Neural cell (in vitro differentiated cells): ENCODE results near the gene ARHGAP25. TPM values are rescaled to one million over a fixed set of nuclear protein-coding genes. Genes with fewer than 3 reads are reported as not detected.

Experiments
- H2AFZ ChIP-seq: fragments of 200-600, 300-800 bp; sonication (generic), shearing (Covaris generic); 2 replicates; pipeline ENCODE4 v1.6.0; 2014; ENCODE audit warnings: low read depth, mild to moderate bottlenecking, antibody characterized with exemption, low read length, moderate library complexity
- H3F3A ChIP-seq: fragments of 200-600 bp; shearing (Covaris generic); 2 replicates; pipeline ENCODE4 v1.6.1; 2016; ENCODE audit warnings: mild to moderate bottlenecking, moderate library complexity, mixed read lengths, antibody characterized with exemption, low read length; ENCODE audit not compliant: insufficient read depth, poor library complexity, severe bottlenecking
- H3K27ac ChIP-seq: fragments of 200-600, 300-800 bp; sonication (generic), shearing (Covaris generic); 2 replicates; pipeline ENCODE4 v1.5.1; 2014; ENCODE audit warnings: mild to moderate bottlenecking, low read length, moderate library complexity
- H3K27me3 ChIP-seq: fragments of 300-800, 200-600 bp; sonication (generic), shearing (Covaris generic); 2 replicates; pipeline ENCODE4 v1.6.0; 2014; ENCODE audit warnings: mild to moderate bottlenecking, low read depth, low read length, moderate library complexity; ENCODE audit not compliant: insufficient read depth
- H3K36me3 ChIP-seq: fragments of 300-800, 200-600 bp; sonication (generic), shearing (Covaris generic); 2 replicates; pipeline ENCODE4 v1.5.1; 2014; ENCODE audit warnings: mild to moderate bottlenecking, antibody characterized with exemption, low read length, moderate library complexity; ENCODE audit not compliant: insufficient read depth
- H3K4me2 ChIP-seq: fragments of 300-800, 200-600 bp; sonication (generic), shearing (Covaris generic); 2 replicates; pipeline ENCODE4 v1.6.0; 2014; ENCODE audit warnings: mild to moderate bottlenecking, low read length
- H3K4me3 ChIP-seq: fragments of 300-800, 200-600 bp; sonication (generic), shearing (Covaris generic); 2 replicates; pipeline ENCODE4 v1.5.1; 2014; ENCODE audit warnings: mild to moderate bottlenecking, low read length, moderate library complexity
- H3K79me2 ChIP-seq: fragments of 200-600 bp; shearing (Covaris generic); replicated peaks from 2 replicates; pipeline ENCODE4 v1.6.0; 2014; ENCODE audit warnings: mild to moderate bottlenecking, low read length, moderate library complexity; ENCODE audit not compliant: insufficient read depth
- H3K9ac ChIP-seq: fragments of 300-800, 200-600 bp; sonication (generic), shearing (Covaris generic); 2 replicates; pipeline ENCODE4 v1.6.1; 2016; ENCODE audit warnings: mild to moderate bottlenecking, low read length, mixed read lengths
- H3K9me2 ChIP-seq: fragments of 200-600 bp; shearing (Covaris generic); 2 replicates; pipeline ENCODE4 v1.6.1; 2016; ENCODE audit warnings: mild to moderate bottlenecking, low read length, mixed read lengths; ENCODE audit not compliant: insufficient read depth
- H3K9me3 ChIP-seq: fragments of 200-600, 300-800 bp; sonication (generic), shearing (Covaris generic); 2 replicates; pipeline ENCODE4 v1.6.1; 2016; ENCODE audit warnings: mild to moderate bottlenecking, mixed run types, low read length, moderate library complexity, mixed read lengths
- H4K20me1 ChIP-seq: fragments of 200-600 bp; shearing (Covaris generic); 2 replicates; pipeline ENCODE4 v1.6.1; 2016; ENCODE audit warnings: mild to moderate bottlenecking, mixed run types; ENCODE audit not compliant: insufficient read depth
- EP300 ChIP-seq: fragments of 450-650 bp; conservative IDR thresholded peaks from 2 replicates; pipeline ENCODE4 v1.6.1; 2014; ENCODE audit warnings: antibody characterized with exemption, mild to moderate bottlenecking, moderate library complexity; ENCODE audit not compliant: poor library complexity, severe bottlenecking
- EZH2 ChIP-seq: fragments of 200-600, 300-800 bp; shearing (Covaris generic), sonication (generic); IDR thresholded peaks from 2 replicates; pipeline ENCODE4 v1.6.1; 2014; ENCODE audit warnings: antibody characterized with exemption, low read length, borderline replicate concordance, mild to moderate bottlenecking; ENCODE audit not compliant: insufficient read depth, poor library complexity, severe bottlenecking
- MXI1 ChIP-seq: fragments of 450-650 bp; conservative IDR thresholded peaks from 2 replicates; pipeline ENCODE4 v1.6.1; 2014; ENCODE audit warnings: antibody characterized with exemption, mild to moderate bottlenecking; ENCODE audit not compliant: poor library complexity, severe bottlenecking
- POLR2AphosphoS5 ChIP-seq: IDR thresholded peaks from 2 replicates; pipeline ENCODE4 v1.6.1; 2012
- RAD21 ChIP-seq: fragments of 450-650 bp; conservative IDR thresholded peaks from 2 replicates; pipeline ENCODE4 v1.6.1; 2014; ENCODE audit warnings: antibody characterized with exemption, mild to moderate bottlenecking, moderate library complexity
- SMC3 ChIP-seq: fragments of 450-650 bp; conservative IDR thresholded peaks from 2 replicates; pipeline ENCODE4 v1.6.1; 2014; ENCODE audit warnings: antibody characterized with exemption, mild to moderate bottlenecking, moderate library complexity; ENCODE audit not compliant: poor library complexity
- TAF1 ChIP-seq: IDR thresholded peaks from 2 replicates; pipeline ENCODE4 v1.6.1; 2012; ENCODE audit warnings: low read depth
- polyA plus RNA-seq: library from polyadenylated mRNA; depleted of rRNA; stranded (reverse); fragments of >200 nt; gene quantifications from 2 replicates; pipeline ENCODE4 v1.2.3, GENCODE V29; 2014
- TF ChIP-seq, protein P1 (sequence below): fragments of 450-650 bp; IDR thresholded peaks from 2 replicates; pipeline ENCODE4 v1.5.1; 2014; ENCODE audit warnings: antibody characterized with exemption, mild to moderate bottlenecking, moderate library complexity; ENCODE audit not compliant: poor library complexity, severe bottlenecking
- TF ChIP-seq, protein P2 (sequence below): IDR thresholded peaks from 2 replicates; pipeline ENCODE4 v1.6.1; 2012; ENCODE audit warnings: borderline replicate concordance

ARHGAP25 gene
- polyA plus RNA-seq, 1 donor from 2014 or later, result not detected

DNA sequence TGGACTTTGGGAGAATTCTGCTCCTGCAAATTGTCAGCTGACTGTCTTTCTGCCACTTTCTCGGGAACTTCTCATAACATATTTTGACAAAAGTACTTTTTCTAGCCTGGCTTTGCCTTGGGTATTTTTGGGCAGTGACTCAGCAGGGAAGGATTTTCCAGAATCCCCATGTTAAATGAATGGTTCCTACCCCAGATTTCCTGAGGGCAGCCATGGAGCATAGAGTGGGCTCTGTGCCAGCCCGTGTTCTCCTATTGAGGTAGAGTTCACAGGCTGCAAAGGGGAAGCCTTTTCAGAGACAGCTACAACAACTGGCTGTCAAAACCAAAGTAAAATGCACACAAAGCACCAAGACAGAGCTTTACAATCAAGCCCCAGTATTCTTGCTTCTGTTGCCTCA is 76.8 kb downstream of the ARHGAP25 start:
- Histone ChIP-seq H3K79me2 (no peaks in the 10 kb centered on the region), H3F3A (no peaks in the 10 kb centered on the region), H3K9me2 (no peaks in the 10 kb centered on the region), H3K4me2 (no peak overlapping the region), H3K36me3 (no peaks in the 10 kb centered on the region), H3K27me3 (no peaks in the 10 kb centered on the region), H2AFZ (no peak overlapping the region), H3K9ac (no peak overlapping the region), H3K27ac (no peak overlapping the region), H3K9me3 (no peaks in the 10 kb centered on the region), H3K4me3 (no peak overlapping the region), H4K20me1 (no peaks in the 10 kb centered on the region)
- no peak for TF ChIP-seq MXI1
- no peak for TF ChIP-seq EP300
- TF ChIP-seq, protein P1, sequence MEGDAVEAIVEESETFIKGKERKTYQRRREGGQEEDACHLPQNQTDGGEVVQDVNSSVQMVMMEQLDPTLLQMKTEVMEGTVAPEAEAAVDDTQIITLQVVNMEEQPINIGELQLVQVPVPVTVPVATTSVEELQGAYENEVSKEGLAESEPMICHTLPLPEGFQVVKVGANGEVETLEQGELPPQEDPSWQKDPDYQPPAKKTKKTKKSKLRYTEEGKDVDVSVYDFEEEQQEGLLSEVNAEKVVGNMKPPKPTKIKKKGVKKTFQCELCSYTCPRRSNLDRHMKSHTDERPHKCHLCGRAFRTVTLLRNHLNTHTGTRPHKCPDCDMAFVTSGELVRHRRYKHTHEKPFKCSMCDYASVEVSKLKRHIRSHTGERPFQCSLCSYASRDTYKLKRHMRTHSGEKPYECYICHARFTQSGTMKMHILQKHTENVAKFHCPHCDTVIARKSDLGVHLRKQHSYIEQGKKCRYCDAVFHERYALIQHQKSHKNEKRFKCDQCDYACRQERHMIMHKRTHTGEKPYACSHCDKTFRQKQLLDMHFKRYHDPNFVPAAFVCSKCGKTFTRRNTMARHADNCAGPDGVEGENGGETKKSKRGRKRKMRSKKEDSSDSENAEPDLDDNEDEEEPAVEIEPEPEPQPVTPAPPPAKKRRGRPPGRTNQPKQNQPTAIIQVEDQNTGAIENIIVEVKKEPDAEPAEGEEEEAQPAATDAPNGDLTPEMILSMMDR, result no peak
- no peak for TF ChIP-seq EZH2
- no peak for TF ChIP-seq POLR2AphosphoS5
- no peak for TF ChIP-seq TAF1
- TF ChIP-seq SMC3, result no peak

DNA sequence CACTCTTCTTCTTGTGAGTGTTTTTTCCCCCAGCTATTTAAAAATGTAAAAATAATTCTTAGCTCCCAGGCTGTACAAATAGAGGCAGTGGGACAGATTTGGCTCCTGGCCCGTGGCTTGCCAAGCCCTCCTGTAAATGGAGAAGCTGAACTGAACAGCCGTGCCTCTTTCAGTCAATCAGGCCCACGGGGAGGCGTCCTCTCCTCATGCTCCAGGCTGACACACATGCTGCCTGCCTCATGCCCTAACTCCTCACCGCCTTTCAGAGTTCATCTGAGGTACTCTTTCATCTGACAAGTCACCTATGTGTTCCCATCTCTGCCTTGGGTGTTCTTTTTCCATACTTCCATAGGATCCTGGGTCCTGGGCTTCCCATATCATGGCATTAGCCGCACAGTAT is 77.6 kb downstream of the ARHGAP25 start:
- Histone ChIP-seq H3F3A (no peaks in the 10 kb centered on the region), H3K79me2 (no peaks in the 10 kb centered on the region), H3K4me2 (no peak overlapping the region), H3K9me3 (no peaks in the 10 kb centered on the region), H3K27ac (no peak overlapping the region), H3K4me3 (no peak overlapping the region), H3K9me2 (no peaks in the 10 kb centered on the region), H3K36me3 (no peaks in the 10 kb centered on the region), H3K27me3 (no peaks in the 10 kb centered on the region), H3K9ac (no peak overlapping the region), H4K20me1 (no peaks in the 10 kb centered on the region), H2AFZ (no peak overlapping the region)
- TF ChIP-seq SMC3 (no peak), MXI1 (no peak), TAF1 (no peak), POLR2AphosphoS5 (no peak), EZH2 (no peak), RAD21 (no peak), EP300 (no peak)
- TF ChIP-seq, protein P1, result no peak
- TF ChIP-seq, protein P2, sequence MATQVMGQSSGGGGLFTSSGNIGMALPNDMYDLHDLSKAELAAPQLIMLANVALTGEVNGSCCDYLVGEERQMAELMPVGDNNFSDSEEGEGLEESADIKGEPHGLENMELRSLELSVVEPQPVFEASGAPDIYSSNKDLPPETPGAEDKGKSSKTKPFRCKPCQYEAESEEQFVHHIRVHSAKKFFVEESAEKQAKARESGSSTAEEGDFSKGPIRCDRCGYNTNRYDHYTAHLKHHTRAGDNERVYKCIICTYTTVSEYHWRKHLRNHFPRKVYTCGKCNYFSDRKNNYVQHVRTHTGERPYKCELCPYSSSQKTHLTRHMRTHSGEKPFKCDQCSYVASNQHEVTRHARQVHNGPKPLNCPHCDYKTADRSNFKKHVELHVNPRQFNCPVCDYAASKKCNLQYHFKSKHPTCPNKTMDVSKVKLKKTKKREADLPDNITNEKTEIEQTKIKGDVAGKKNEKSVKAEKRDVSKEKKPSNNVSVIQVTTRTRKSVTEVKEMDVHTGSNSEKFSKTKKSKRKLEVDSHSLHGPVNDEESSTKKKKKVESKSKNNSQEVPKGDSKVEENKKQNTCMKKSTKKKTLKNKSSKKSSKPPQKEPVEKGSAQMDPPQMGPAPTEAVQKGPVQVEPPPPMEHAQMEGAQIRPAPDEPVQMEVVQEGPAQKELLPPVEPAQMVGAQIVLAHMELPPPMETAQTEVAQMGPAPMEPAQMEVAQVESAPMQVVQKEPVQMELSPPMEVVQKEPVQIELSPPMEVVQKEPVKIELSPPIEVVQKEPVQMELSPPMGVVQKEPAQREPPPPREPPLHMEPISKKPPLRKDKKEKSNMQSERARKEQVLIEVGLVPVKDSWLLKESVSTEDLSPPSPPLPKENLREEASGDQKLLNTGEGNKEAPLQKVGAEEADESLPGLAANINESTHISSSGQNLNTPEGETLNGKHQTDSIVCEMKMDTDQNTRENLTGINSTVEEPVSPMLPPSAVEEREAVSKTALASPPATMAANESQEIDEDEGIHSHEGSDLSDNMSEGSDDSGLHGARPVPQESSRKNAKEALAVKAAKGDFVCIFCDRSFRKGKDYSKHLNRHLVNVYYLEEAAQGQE, result no peak
